OCI-LY7 (cell line): Measurements from ENCODE around the gene PPP1R27. TPM values are rescaled to one million over a fixed set of nuclear protein-coding genes. Genes with fewer than 3 reads are reported as not detected.

ENCODE experiments used
- BruUV-seq: library from RNA; stranded (reverse); fragments of 400-500 nt; replicated peaks from 2 replicates; lab custom pipeline; 2021; lab: Mats Ljungman, UMichigan
- CTCF ChIA-PET: fragments of 300-600 bp; sonication (Branson Sonifier 250); formaldehyde crosslinking; loops from one replicate; lab custom pipeline; 2022; ENCODE audit warnings: antibody characterized with exemption; ENCODE audit not compliant: unreplicated experiment; lab: Charles Lee
- POLR2A ChIA-PET: fragments of 300-600 bp; sonication (Branson Sonifier 250); formaldehyde crosslinking; loops from one replicate; lab custom pipeline; 2022; ENCODE audit warnings: antibody characterized with exemption; lab: Charles Lee
- DNase-seq: peaks from one replicate; pipeline ENCODE4 v3.0.0-alpha.2; 2015; ENCODE audit warnings: low spot score
- H2AFZ ChIP-seq: fragments of 200-600 bp; sonication (generic), shearing (Covaris generic); 2 replicates; pipeline ENCODE4 v1.6.1; 2014; ENCODE audit warnings: mild to moderate bottlenecking, antibody characterized with exemption, low read length, moderate library complexity
- H3K27ac ChIP-seq: fragments of 200-600 bp; sonication (generic); 2 replicates; pipeline ENCODE4 v1.5.1; 2014; ENCODE audit warnings: mixed run types, low read depth, mild to moderate bottlenecking, moderate library complexity, low read length, inconsistent platforms; ENCODE audit not compliant: poor library complexity, severe bottlenecking
- H3K36me3 ChIP-seq: fragments of 200-600 bp; sonication (generic); 2 replicates; pipeline ENCODE4 v1.6.1; 2014; ENCODE audit warnings: mild to moderate bottlenecking, antibody characterized with exemption, low read length, moderate library complexity, mixed read lengths; ENCODE audit not compliant: insufficient read depth
- H3K4me1 ChIP-seq: fragments of 200-600 bp; sonication (generic); 2 replicates; pipeline ENCODE4 v1.5.1; 2014; ENCODE audit warnings: mild to moderate bottlenecking, low read length; ENCODE audit not compliant: insufficient read depth, poor library complexity, severe bottlenecking
- H3K4me2 ChIP-seq: fragments of 200-600 bp; sonication (generic); 2 replicates; pipeline ENCODE4 v1.6.1; 2014; ENCODE audit warnings: mild to moderate bottlenecking, low read length
- H3K4me3 ChIP-seq: fragments of 200-600 bp; sonication (generic); 2 replicates; pipeline ENCODE4 v1.5.1; 2014; ENCODE audit warnings: mild to moderate bottlenecking, low read depth, low read length; ENCODE audit not compliant: poor library complexity, severe bottlenecking
- H3K79me2 ChIP-seq: fragments of 200-600 bp; sonication (generic); 2 replicates; pipeline ENCODE4 v1.6.1; 2016; ENCODE audit warnings: low read depth, mild to moderate bottlenecking, low read length, moderate library complexity, mixed read lengths; ENCODE audit not compliant: insufficient read depth
- H3K9me2 ChIP-seq: fragments of 200-600 bp; sonication (generic); 2 replicates; pipeline ENCODE4 v1.6.1; 2016; ENCODE audit warnings: mild to moderate bottlenecking, low read length, mixed read lengths; ENCODE audit not compliant: insufficient read depth
- H3K9me3 ChIP-seq: fragments of 200-600 bp; sonication (generic); 2 replicates; pipeline ENCODE4 v1.6.1; 2014; ENCODE audit warnings: mild to moderate bottlenecking, mixed run types, low read length, mixed read lengths
- H4K20me1 ChIP-seq: fragments of 200-600 bp; sonication (generic); 2 replicates; pipeline ENCODE4 v1.6.1; 2014; ENCODE audit warnings: mild to moderate bottlenecking, antibody characterized with exemption, low read length, moderate library complexity, mixed read lengths; ENCODE audit not compliant: insufficient read depth
- CTCF ChIP-seq: fragments of 200-600 bp; sonication (generic); conservative IDR thresholded peaks from 2 replicates; pipeline ENCODE4 v1.5.1; 2014; ENCODE audit warnings: mild to moderate bottlenecking, antibody characterized with exemption, low read length, moderate library complexity, mixed read lengths
- EZH2phosphoT487 ChIP-seq: fragments of 200-600 bp; sonication (generic); IDR thresholded peaks from 2 replicates; pipeline ENCODE4 v1.6.1; 2018; ENCODE audit warnings: low read depth, borderline replicate concordance, mild to moderate bottlenecking, mixed run types, antibody characterized with exemption, low read length, moderate library complexity, mixed read lengths
- intact Hi-C: fragments of 100-400 bp; cut with micrococcal nuclease; formaldehyde crosslinking; loops from one replicate; pipeline ENCODE4 v1.10.0; 2022; ENCODE audit not compliant: unreplicated experiment
- total RNA-seq, 2 experiments: library from RNA; depleted of rRNA in 1 of 2; stranded (reverse); fragments of >200 nt in 1 of 2; shearing (Covaris generic) in 1 of 2; gene quantifications; 2 replicates each; pipeline ENCODE4 v1.2.3, GENCODE V29; 2014 to 2022

The PPP1R27 gene
- total RNA-seq, 2 experiments from 2014 or later: not detected

GRCh38 chr17:81833921-81834830 lies 674 bp downstream of the PPP1R27 start:
- Histone ChIP-seq H3K4me1 (peaks cover 25% of the 10 kb centered on the region), H3K9me3 (no peaks in the 10 kb centered on the region), H3K27ac (peak overlapping the region; percentile 69), H3K36me3 (no peaks in the 10 kb centered on the region), H3K79me2 (peaks cover 27% of the 10 kb centered on the region; the same call in 1 of the 2 replicates), H3K4me3 (peak overlapping the region; percentile 80), H4K20me1 (no peaks in the 10 kb centered on the region), H3K4me2 (peak overlapping the region; percentile 99), H3K9me2 (no peaks in the 10 kb centered on the region), H2AFZ (peak overlapping the region; percentile 57; the same call in 1 of the 2 replicates)
- no TSS peak for BruUV-seq
- TF ChIP-seq CTCF: no peak
- TF ChIP-seq EZH2phosphoT487: no peak
- no peak for DNase-seq
- intact Hi-C loops: loop anchor here (1.0 to 5.0 kb wide), 2 partner anchors 27 to 58 kb away; partner anchors contain the start of genes ALYREF and ANAPC11
- ChIA-PET CTCF (no interaction called here), POLR2A (interaction anchor here (0.8 to 1.5 kb wide), 3 partner anchors 8 to 188 kb away, joined by 3 to 4 read pairs (median 3); partner anchors contain the start of gene CENPX)

GRCh38 chr17:81833160-81833920 lies 1.5 kb downstream of the PPP1R27 start, which contains the start of gene MCRIP1:
MCRIP1 (minus strand) TSS chr17:81833291; CDS start chr17:81824506, 8,785 bp downstream.
- H2AFZ ChIP-seq: peak within 1 kb of the TSS; percentile 57; the same call in 1 of the 2 replicates
- H3K9me3 ChIP-seq: no peaks in the 10 kb centered on the region
- CTCF ChIA-PET: interaction anchor here (0.7 kb wide), 1 partner anchor 103 kb away, joined by 4 read pairs; no protein-coding TSS in a partner anchor
- H3K27ac ChIP-seq: peak within 1 kb of the TSS; percentile 74
- no peaks in the 10 kb centered on the region for H4K20me1 ChIP-seq
- peak within 1 kb of the TSS; percentile 88 for H3K4me3 ChIP-seq
- peak within 1 kb of the TSS; percentile 99 for H3K4me2 ChIP-seq
- no peaks in the 10 kb centered on the region for H3K9me2 ChIP-seq
- peaks cover 25% of the 10 kb centered on the region for H3K4me1 ChIP-seq
- H3K79me2 ChIP-seq: peaks cover 27% of the 10 kb centered on the region; the same call in 1 of the 2 replicates
- DNase-seq: peak; percentile 98
- intact Hi-C loops: loop anchor here (1.0 to 5.0 kb wide), 2 partner anchors 28 to 59 kb away; partner anchors contain the start of genes ALYREF and ANAPC11
- H3K36me3 ChIP-seq: no peaks in the 10 kb centered on the region
- TF ChIP-seq CTCF: no peak
- TF ChIP-seq EZH2phosphoT487: no peak
- POLR2A ChIA-PET: interaction anchor here (0.8 to 1.5 kb wide), 3 partner anchors 9 to 189 kb away, joined by 3 to 4 read pairs (median 3); partner anchors contain the start of gene CENPX
- BruUV-seq: TSS peak; percentile 90
